Common myeloid progenitor, CD34-positive (primary cell): ENCODE data around the gene APBB2.

Source experiments
- CTCF ChIA-PET: fragments of 350-600 bp; sonication (Branson Sonifier 250); formaldehyde crosslinking; loops from one replicate; lab custom pipeline; 2021; ENCODE audit warnings: antibody characterized with exemption; lab: Charles Lee
- POLR2A ChIA-PET: fragments of 350-600 bp; sonication (Branson Sonifier 250); formaldehyde crosslinking; loops from one replicate; lab custom pipeline; 2021; ENCODE audit warnings: antibody characterized with exemption; lab: Charles Lee
- DNase-seq, 3 donors: peaks; one replicate each; pipeline versions ENCODE4 v3.0.0 to v3.0.0-alpha.2; 2013
- H3K27ac ChIP-seq, 2 experiments: 1 replicate in 1 of 2; 2 replicates in 1 of 2; pipeline ENCODE4 v1.7.0; 2013; ENCODE audit warnings: inconsistent platforms in 2 of 2, low read length in 2 of 2, mild to moderate bottlenecking in 2 of 2, low read depth in 1 of 2, moderate library complexity in 1 of 2; ENCODE audit not compliant: severe bottlenecking in 2 of 2, insufficient read depth in 1 of 2, poor library complexity in 1 of 2
- H3K27me3 ChIP-seq, 5 experiments: replicated peaks in 2 of 5; 1 replicate in 3 of 5; 2 replicates in 2 of 5; pipeline versions ENCODE4 v1.6.1 to v1.7.0; 2013; ENCODE audit warnings: low read length in 4 of 5, mild to moderate bottlenecking in 2 of 5, moderate library complexity in 2 of 5, inconsistent platforms in 1 of 5; ENCODE audit not compliant: insufficient read depth in 5 of 5, control insufficient read depth in 4 of 5
- H3K36me3 ChIP-seq, 4 experiments: 1 replicate in 2 of 4; 2 replicates in 2 of 4; pipeline versions ENCODE4 v1.6.1 to v1.7.0; 2013; ENCODE audit warnings: low read length in 3 of 4, control low read depth in 1 of 4, mild to moderate bottlenecking in 1 of 4; ENCODE audit not compliant: control insufficient read depth in 4 of 4, insufficient read depth in 4 of 4
- H3K4me1 ChIP-seq, 4 experiments: 1 replicate in 3 of 4; 2 replicates in 1 of 4; pipeline versions ENCODE4 v1.6.1 to v1.7.1; 2013; ENCODE audit warnings: low read length in 3 of 4, mild to moderate bottlenecking in 3 of 4, control low read depth in 1 of 4, inconsistent platforms in 1 of 4, moderate library complexity in 1 of 4; ENCODE audit not compliant: control insufficient read depth in 4 of 4, insufficient read depth in 4 of 4; ENCODE audit errors: control extremely low read depth in 1 of 4
- H3K4me3 ChIP-seq, 7 experiments: 1 replicate in 4 of 7; 2 replicates in 3 of 7; pipeline versions ENCODE4 v1.5.1 to v1.7.0; 2013; ENCODE audit warnings: mild to moderate bottlenecking in 7 of 7, low read length in 6 of 7, moderate library complexity in 6 of 7, inconsistent platforms in 2 of 7, low read depth in 2 of 7, control low read depth in 1 of 7; ENCODE audit not compliant: insufficient read depth in 4 of 7, control insufficient read depth in 1 of 7; ENCODE audit errors: extremely low read depth in 1 of 7
- H3K9me3 ChIP-seq, 5 experiments: 1 replicate in 4 of 5; 2 replicates in 1 of 5; pipeline versions ENCODE4 v1.6.1 to v1.7.1; 2013; ENCODE audit warnings: low read length in 4 of 5, mild to moderate bottlenecking in 2 of 5, inconsistent platforms in 1 of 5, low read depth in 1 of 5, moderate library complexity in 1 of 5; ENCODE audit not compliant: control insufficient read depth in 4 of 5, insufficient read depth in 2 of 5; ENCODE audit errors: control extremely low read depth in 1 of 5
- WGBS: methylation state at CpG from one replicate; pipeline ENCODE4 v1.1.5; 2013; ENCODE audit not compliant: insufficient coverage; 5-methylcytosine and 5-hydroxymethylcytosine counted together

Gene APBB2

GRCh38 chr4:41069257-41069656 lies 145.1 kb downstream of the APBB2 start:
- no peak for DNase-seq
- CTCF ChIA-PET = no interaction called here
- Histone ChIP-seq H3K4me1 (no peaks in the 10 kb centered on the region), H3K9me3 (no peaks in the 10 kb centered on the region), H3K4me3 (no peak overlapping the region), H3K27ac (no peak overlapping the region), H3K36me3 (no peaks in the 10 kb centered on the region), H3K27me3 (no peaks in the 10 kb centered on the region)
- WGBS = 98% methylated on average over 4 of the region's 5 CpGs
- POLR2A ChIA-PET = no interaction called here

DNA sequence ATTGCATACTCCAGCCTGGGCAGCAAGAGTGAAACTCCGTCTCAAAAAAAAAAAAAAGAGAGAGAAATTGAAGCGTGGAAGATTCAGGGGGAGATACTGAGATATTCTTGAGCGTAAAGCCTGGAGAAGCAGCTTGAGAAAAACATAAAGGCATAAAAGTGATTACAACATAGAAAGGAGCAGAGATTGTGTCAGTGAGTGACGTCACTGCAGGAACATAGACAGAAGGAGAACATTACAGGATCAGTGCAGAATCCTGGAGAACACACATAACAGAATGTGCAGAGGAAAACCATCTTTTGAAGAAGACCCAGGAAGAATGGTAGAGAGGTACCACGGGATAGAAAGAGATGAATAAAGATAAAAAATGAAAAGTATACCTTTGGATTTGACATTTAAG lies 147.0 kb downstream of the APBB2 start:
- Histone ChIP-seq H3K9me3 (no peaks in the 10 kb centered on the region), H3K27ac (no peak overlapping the region), H3K4me3 (no peak overlapping the region), H3K36me3 (no peaks in the 10 kb centered on the region), H3K4me1 (no peaks in the 10 kb centered on the region), H3K27me3 (no peaks in the 10 kb centered on the region)
- WGBS = 100% methylated on average over 5 of the region's 5 CpGs
- ChIA-PET POLR2A (no interaction called here), CTCF (no interaction called here)
- no peak for DNase-seq

DNA sequence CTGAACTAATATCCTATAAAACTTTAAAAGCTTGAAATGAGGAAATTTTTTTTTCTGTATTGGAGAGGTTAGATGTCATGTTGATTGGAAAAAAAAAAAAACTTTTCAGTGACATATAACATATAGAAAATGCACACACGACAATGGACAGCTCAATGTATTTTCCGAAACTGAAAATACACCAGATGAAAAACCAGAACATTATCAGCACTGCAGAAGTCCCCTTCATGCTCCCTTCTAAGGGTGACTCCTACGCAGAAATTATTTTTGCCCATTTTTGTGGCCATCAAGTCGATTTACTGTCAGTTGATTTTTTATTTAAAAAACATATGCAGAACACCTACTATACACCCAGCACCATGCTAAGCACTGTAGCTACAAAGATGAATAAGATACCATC lies 148.3 kb downstream of the APBB2 start:
- POLR2A ChIA-PET = no interaction called here
- Histone ChIP-seq H3K36me3 (no peaks in the 10 kb centered on the region), H3K27ac (no peak overlapping the region), H3K4me1 (no peaks in the 10 kb centered on the region), H3K9me3 (no peaks in the 10 kb centered on the region), H3K4me3 (no peak overlapping the region), H3K27me3 (no peaks in the 10 kb centered on the region)
- DNase-seq = no peak
- 100% methylated on average over 3 of the region's 4 CpGs for WGBS
- CTCF ChIA-PET = no interaction called here

DNA sequence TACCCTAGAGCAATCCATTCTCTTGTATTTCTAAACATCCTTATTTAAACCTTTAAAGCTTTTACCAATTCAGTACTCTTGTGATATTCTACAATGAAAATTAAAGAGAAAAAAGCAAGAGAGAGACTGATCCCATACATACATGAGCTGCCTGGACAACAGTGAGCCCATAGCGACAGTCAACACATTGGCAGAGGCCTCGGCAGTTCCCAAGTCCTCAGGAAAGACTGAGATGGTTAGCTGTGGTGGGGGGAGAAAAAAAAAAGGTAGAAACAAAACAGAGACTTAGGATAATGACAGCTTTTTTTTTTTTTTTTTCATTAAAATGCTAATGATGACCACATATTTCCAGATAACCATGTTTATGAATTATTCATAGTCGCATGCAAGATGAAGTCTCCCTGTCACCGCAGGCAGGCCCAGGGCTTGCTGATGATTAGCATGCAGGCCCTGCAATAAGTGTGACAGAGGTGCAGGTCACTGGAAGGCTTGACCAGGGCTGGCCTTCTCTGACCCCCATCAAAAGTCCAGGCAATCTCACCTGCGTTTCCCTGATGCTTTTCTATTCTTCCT lies 148.8 kb downstream of the APBB2 start:
- no peaks in the 10 kb centered on the region for H3K36me3 ChIP-seq
- H3K27ac ChIP-seq = no peak overlapping the region
- DNase-seq = no peak
- H3K27me3 ChIP-seq = no peaks in the 10 kb centered on the region
- H3K4me3 ChIP-seq = no peak overlapping the region
- CTCF ChIA-PET = no interaction called here
- 100% methylated on average over 3 of the region's 5 CpGs for WGBS
- POLR2A ChIA-PET = no interaction called here
- H3K9me3 ChIP-seq = no peaks in the 10 kb centered on the region
- no peaks in the 10 kb centered on the region for H3K4me1 ChIP-seq

DNA sequence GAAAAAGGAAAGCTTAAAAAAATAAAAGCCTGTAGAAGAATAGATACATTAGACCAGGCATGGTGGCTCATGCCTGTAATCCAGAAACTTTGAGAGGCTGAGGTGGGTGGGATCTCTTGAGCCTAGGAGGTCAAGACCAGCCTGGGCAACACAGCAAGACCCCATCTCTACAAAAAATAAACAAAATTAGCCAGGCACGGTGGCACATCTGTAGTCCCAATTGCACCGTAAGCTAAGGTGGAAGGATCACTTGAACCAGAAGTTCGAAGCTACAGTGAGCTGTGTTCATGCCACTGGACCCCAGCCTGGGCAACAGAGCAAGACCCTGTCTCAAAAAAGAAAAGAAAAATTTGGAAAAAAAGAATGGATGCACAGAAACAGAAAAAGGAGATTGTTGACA lies 149.4 kb downstream of the APBB2 start:
- H3K27ac ChIP-seq = no peak overlapping the region
- H3K36me3 ChIP-seq = no peaks in the 10 kb centered on the region
- H3K9me3 ChIP-seq = no peaks in the 10 kb centered on the region
- ChIA-PET CTCF (no interaction called here), POLR2A (no interaction called here)
- no peak for DNase-seq
- no peaks in the 10 kb centered on the region for H3K4me1 ChIP-seq
- no peaks in the 10 kb centered on the region for H3K27me3 ChIP-seq
- no peak overlapping the region for H3K4me3 ChIP-seq
- WGBS = 100% methylated on average over 3 of the region's 3 CpGs

- no peaks in the 10 kb centered on the region for H3K27me3 ChIP-seq
- no peaks in the 10 kb centered on the region for H3K36me3 ChIP-seq
- CTCF ChIA-PET = no interaction called here
- POLR2A ChIA-PET = interaction anchor here (0.7 kb wide), 1 partner anchor 17 kb away, joined by 3 read pairs; no protein-coding TSS in a partner anchor
- no peak for DNase-seq
- no peak overlapping the region for H3K4me3 ChIP-seq
- no peak overlapping the region for H3K27ac ChIP-seq
- 100% methylated on average over 2 of the region's 5 CpGs for WGBS
- H3K4me1 ChIP-seq = no peaks in the 10 kb centered on the region
- H3K9me3 ChIP-seq = peaks cover 0 to 3% (median 0%) of the 10 kb centered on the region in 5 experiments
These were observed 152.7 kb downstream of the APBB2 start for GRCh38 chr4:41061482-41062185.
